IMR-90 (cell line): ENCODE measurements around the gene IPO13. TPM values are rescaled to one million over a fixed set of nuclear protein-coding genes. Genes with fewer than 3 reads are reported as not detected.

Source experiments
- ATAC-seq: fragments of 200-7000 bp; cut with Tn5 transposase; 2 replicates; pipeline ENCODE4 v1.9.1; 2020; ENCODE audit warnings: low read depth, mild to moderate bottlenecking, moderate library complexity
- BruUV-seq: library from RNA; stranded (reverse); fragments of 400-500 nt; replicated peaks from 2 replicates; lab custom pipeline; 2021; lab: Mats Ljungman, UMichigan
- CTCF ChIA-PET: fragments of 300-600 bp; formaldehyde crosslinking; extraction: SDS; loops from one replicate; lab custom pipeline; 2021; ENCODE audit warnings: antibody characterized with exemption; lab: Yijun Ruan, JAX
- POLR2A ChIA-PET: fragments of 300-600 bp; sonication (Branson Sonifier 250); formaldehyde crosslinking; loops from one replicate; lab custom pipeline; 2022; ENCODE audit warnings: antibody characterized with exemption; ENCODE audit not compliant: unreplicated experiment; lab: Charles Lee
- DNase-seq: peaks from one replicate; pipeline ENCODE4 v3.0.0; 2013
- H2AFZ ChIP-seq: replicated peaks from 2 replicates; pipeline ENCODE3; 2013; ENCODE audit warnings: low read length, mild to moderate bottlenecking; ENCODE audit not compliant: poor library complexity
- H2AK5ac ChIP-seq: 2 replicates; pipeline ENCODE4 v1.6.1; 2013; ENCODE audit warnings: low read depth, low read length, inconsistent platforms
- H2AK9ac ChIP-seq: replicated peaks from 2 replicates; pipeline ENCODE3; 2013; ENCODE audit warnings: mild to moderate bottlenecking, low read depth, low read length, moderate library complexity; ENCODE audit not compliant: poor library complexity
- H2BK120ac ChIP-seq: 2 replicates; pipeline ENCODE4 v1.6.1; 2013; ENCODE audit warnings: low read depth, low read length, inconsistent platforms
- H2BK15ac ChIP-seq: 3 replicates; pipeline ENCODE4 v1.6.1; 2013; ENCODE audit warnings: low read depth, low read length, inconsistent platforms
- H2BK20ac ChIP-seq: 2 replicates; pipeline ENCODE4 v1.6.1; 2013; ENCODE audit warnings: low read depth, mild to moderate bottlenecking, inconsistent platforms, low read length, moderate library complexity
- H2BK5ac ChIP-seq: 2 replicates; pipeline ENCODE4 v1.6.1; 2013; ENCODE audit warnings: mild to moderate bottlenecking, low read depth, low read length, inconsistent platforms; ENCODE audit not compliant: poor library complexity, severe bottlenecking
- H3K14ac ChIP-seq: replicated peaks from 2 replicates; pipeline ENCODE4 v1.6.1; 2013; ENCODE audit warnings: low read depth, low read length, inconsistent platforms
- H3K18ac ChIP-seq: 2 replicates; pipeline ENCODE4 v1.6.1; 2013; ENCODE audit warnings: low read depth, low read length, control low read depth
- H3K23ac ChIP-seq: 2 replicates; pipeline ENCODE4 v1.6.1; 2013; ENCODE audit warnings: low read depth, low read length, inconsistent platforms
- H3K27ac ChIP-seq: 2 replicates; pipeline ENCODE4 v1.5.1; 2013; ENCODE audit warnings: mild to moderate bottlenecking, control low read depth, low read length; ENCODE audit not compliant: insufficient read depth
- H3K27me3 ChIP-seq: 2 replicates; pipeline ENCODE4 v1.6.1; 2013; ENCODE audit warnings: low read length; ENCODE audit not compliant: control insufficient read depth, insufficient read depth
- H3K36me3 ChIP-seq: 2 replicates; pipeline ENCODE4 v1.6.1; 2013; ENCODE audit warnings: low read length, mixed read lengths; ENCODE audit not compliant: control insufficient read depth, insufficient read depth
- H3K4ac ChIP-seq: 2 replicates; pipeline ENCODE4 v1.6.1; 2013; ENCODE audit warnings: low read depth, low read length, inconsistent platforms
- H3K4me1 ChIP-seq: 2 replicates; pipeline ENCODE4 v1.6.1; 2013; ENCODE audit warnings: low read length, mixed read lengths; ENCODE audit not compliant: control insufficient read depth, insufficient read depth
- H3K4me2 ChIP-seq: 2 replicates; pipeline ENCODE4 v1.6.1; 2013; ENCODE audit warnings: low read depth, mild to moderate bottlenecking, control low read depth, low read length, moderate library complexity
- H3K4me3 ChIP-seq: 2 replicates; pipeline ENCODE4 v1.5.1; 2013; ENCODE audit warnings: low read depth, mild to moderate bottlenecking, control low read depth, low read length, moderate library complexity; ENCODE audit not compliant: insufficient read depth
- H3K56ac ChIP-seq: 2 replicates; pipeline ENCODE4 v1.6.1; 2013; ENCODE audit warnings: low read length, inconsistent platforms; ENCODE audit not compliant: insufficient read depth; ENCODE audit errors: extremely low read depth
- H3K79me1 ChIP-seq, 2 experiments: 2 replicates each; pipeline ENCODE4 v1.6.1; 2013; ENCODE audit warnings: low read length in 2 of 2, inconsistent platforms in 1 of 2, low read depth in 1 of 2
- H3K9ac ChIP-seq: 2 replicates; pipeline ENCODE4 v1.6.1; 2013; ENCODE audit warnings: low read depth, low read length, control low read depth
- H3K9me1 ChIP-seq: 2 replicates; pipeline ENCODE4 v1.6.1; 2013; ENCODE audit warnings: low read length, inconsistent platforms; ENCODE audit not compliant: insufficient read depth
- H3K9me3 ChIP-seq: 2 replicates; pipeline ENCODE4 v1.6.1; 2013; ENCODE audit warnings: low read length; ENCODE audit not compliant: control insufficient read depth, insufficient read depth
- H4K20me1 ChIP-seq: 2 replicates; pipeline ENCODE4 v1.6.1; 2013; ENCODE audit warnings: low read length, inconsistent platforms; ENCODE audit not compliant: insufficient read depth
- H4K5ac ChIP-seq: 2 replicates; pipeline ENCODE4 v1.6.1; 2013; ENCODE audit warnings: mild to moderate bottlenecking, low read depth, low read length, control low read depth
- H4K8ac ChIP-seq, 2 experiments: 2 replicates each; pipeline ENCODE4 v1.6.1; 2013; ENCODE audit warnings: low read depth in 2 of 2, low read length in 2 of 2, control low read depth in 1 of 2, inconsistent platforms in 1 of 2
- H4K91ac ChIP-seq: 2 replicates; pipeline ENCODE4 v1.6.1; 2013; ENCODE audit warnings: low read depth, low read length, inconsistent platforms; ENCODE audit not compliant: insufficient read depth
- BHLHE40 ChIP-seq: fragments of 150-350 bp; IDR thresholded peaks from 2 replicates; pipeline ENCODE4 v1.6.1; 2016; ENCODE audit warnings: mild to moderate bottlenecking, low read depth, low read length
- FOS ChIP-seq: fragments of 150-350 bp; IDR thresholded peaks from 2 replicates; pipeline ENCODE4 v1.6.1; 2016; ENCODE audit warnings: low read depth, low read length
- MAZ ChIP-seq: IDR thresholded peaks from 2 replicates; pipeline ENCODE4 v1.6.1; 2012; ENCODE audit warnings: low read depth, mild to moderate bottlenecking, low read length, improper control_type of control experiment, moderate library complexity, borderline replicate concordance
- MXI1 ChIP-seq: IDR thresholded peaks from 2 replicates; pipeline ENCODE4 v1.6.1; 2012; ENCODE audit warnings: low read depth, mild to moderate bottlenecking, low read length, moderate library complexity, borderline replicate concordance
- NFE2L2 ChIP-seq: fragments of 150-350 bp; IDR thresholded peaks from 2 replicates; pipeline ENCODE4 v1.6.1; 2016; ENCODE audit warnings: low read depth, mild to moderate bottlenecking, low read length
- RCOR1 ChIP-seq: IDR thresholded peaks from 2 replicates; pipeline ENCODE4 v1.6.1; 2012; ENCODE audit warnings: mild to moderate bottlenecking, low read length, improper control_type of control experiment; ENCODE audit not compliant: insufficient replicate concordance
- RFX5 ChIP-seq: IDR thresholded peaks from 2 replicates; pipeline ENCODE4 v1.8.0; 2012; ENCODE audit warnings: low read depth, mild to moderate bottlenecking, low read length, moderate library complexity
- SMC3 ChIP-seq: fragments of 150-350 bp; IDR thresholded peaks from 2 replicates; pipeline ENCODE4 v1.6.1; 2016; ENCODE audit warnings: low read depth, mild to moderate bottlenecking, antibody characterized with exemption, low read length, moderate library complexity
- WGBS, 2 experiments: methylation state at CpG; one replicate each; pipeline versions ENCODE4 v1.1.5 to v1.1.7; 2013; ENCODE audit warnings: missing lambda C conversion rate in 2 of 2; ENCODE audit not compliant: insufficient read length in 1 of 2; ENCODE audit errors: extremely low coverage in 2 of 2; 5-methylcytosine and 5-hydroxymethylcytosine counted together
- dilution Hi-C: fragments of 300-500 bp; cut with HindIII; formaldehyde crosslinking; loops from one replicate; pipeline ENCODE4 v1.14.3; 2018; ENCODE audit warnings: low sequenced_read_pairs; ENCODE audit not compliant: unreplicated experiment
- in situ Hi-C: fragments of 300-500 bp; cut with MboI; formaldehyde crosslinking; loops from 3 replicates; pipeline ENCODE4 v1.14.3; 2019; ENCODE audit warnings: low sequenced_read_pairs, inconsistent platforms, mixed read lengths
- intact Hi-C: fragments of 100-400 bp; cut with micrococcal nuclease; formaldehyde crosslinking; loops from 2 replicates; pipeline ENCODE4 v1.10.0; 2022
- polyA plus RNA-seq, 3 experiments: library from polyadenylated mRNA; depleted of rRNA; stranded (reverse); fragments of >200 nt; gene quantifications; 2 replicates each; pipeline ENCODE4 v1.2.3, GENCODE V29; 2012; ENCODE audit warnings: low replicate concordance in 1 of 3
- total RNA-seq: library from RNA; depleted of rRNA; stranded (reverse); fragments of >200 nt; gene quantifications from 2 replicates; pipeline ENCODE4 v1.2.3, GENCODE V29; 2012
- TF ChIP-seq, protein P1 (sequence below): fragments of 150-350 bp; IDR thresholded peaks from 2 replicates; pipeline ENCODE4 v1.6.1; 2017; ENCODE audit warnings: mild to moderate bottlenecking, antibody characterized with exemption, low read length, low read depth

Gene IPO13
- total and polyA plus RNA-seq, 2 of the 4 experiments (the other 2 are of a cell fraction), result 15.2 to 18.7 TPM

DNA sequence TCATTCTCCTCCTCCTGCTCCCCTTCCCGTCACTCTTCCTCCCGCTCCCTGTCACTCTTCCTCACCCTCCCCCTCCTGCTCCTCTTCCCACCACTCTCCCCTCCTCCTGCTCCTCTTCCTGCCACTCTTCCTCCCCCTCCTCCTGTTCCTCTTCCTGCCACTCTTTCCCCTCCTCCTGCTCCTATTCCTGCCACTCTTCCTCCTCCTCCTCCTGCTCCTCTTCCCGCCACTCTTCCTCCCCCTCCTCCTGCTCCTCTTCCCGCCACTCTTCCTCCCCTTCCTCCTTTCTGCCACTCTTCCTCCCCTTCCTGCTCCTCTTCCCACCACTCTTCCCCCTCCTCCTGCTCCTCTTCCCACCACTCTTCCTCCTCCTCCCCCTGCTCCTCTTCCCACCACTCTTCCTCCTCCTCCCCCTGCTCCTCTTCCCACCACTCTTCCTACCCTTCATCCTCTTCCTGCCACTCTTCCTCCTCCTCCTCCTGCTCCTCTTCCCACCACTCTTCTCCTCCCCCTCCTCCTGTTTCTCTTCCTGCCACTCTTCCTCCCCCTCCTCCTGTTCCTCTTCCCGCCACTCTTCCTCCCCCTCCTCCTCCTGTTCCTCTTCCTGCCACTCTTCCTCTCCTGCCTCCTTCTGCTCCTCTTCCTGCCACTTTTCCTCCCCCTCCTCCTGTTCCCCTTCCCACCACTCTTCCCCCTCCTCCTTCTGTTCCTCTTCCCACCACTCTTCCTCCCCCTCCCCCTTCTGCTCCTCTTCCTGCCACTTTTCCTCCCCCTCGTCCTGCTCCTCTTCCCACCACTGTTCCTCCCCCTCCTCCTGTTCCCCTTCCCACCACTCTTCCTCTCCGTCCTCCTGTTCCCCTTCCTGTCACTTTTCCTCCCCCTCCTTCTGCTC, 41.8 kb upstream of the IPO13 start:
- H3K36me3 ChIP-seq, result peaks cover 9% of the 10 kb centered on the region
- H2AK9ac ChIP-seq, result no peak overlapping the region
- 68% methylated on average over 5 of the region's 7 CpGs; no CpG with 5 or more reads in 1 of the 2 experiments for WGBS, 2 experiments
- ChIA-PET POLR2A (no interaction called here), CTCF (no interaction called here)
- H3K9ac ChIP-seq, result no peak overlapping the region
- no peak overlapping the region for H2AK5ac ChIP-seq
- H3K4me2 ChIP-seq, result no peak overlapping the region
- peaks cover 2% of the 10 kb centered on the region; the same call in 1 of the 2 replicates for H3K9me1 ChIP-seq
- H4K8ac ChIP-seq, result no peak overlapping the region
- TF ChIP-seq FOS (no peak), MAZ (no peak), MXI1 (no peak), BHLHE40 (no peak), NFE2L2 (no peak), SMC3 (no peak), RFX5 (no peak), RCOR1 (no peak)
- TF ChIP-seq, protein P1, sequence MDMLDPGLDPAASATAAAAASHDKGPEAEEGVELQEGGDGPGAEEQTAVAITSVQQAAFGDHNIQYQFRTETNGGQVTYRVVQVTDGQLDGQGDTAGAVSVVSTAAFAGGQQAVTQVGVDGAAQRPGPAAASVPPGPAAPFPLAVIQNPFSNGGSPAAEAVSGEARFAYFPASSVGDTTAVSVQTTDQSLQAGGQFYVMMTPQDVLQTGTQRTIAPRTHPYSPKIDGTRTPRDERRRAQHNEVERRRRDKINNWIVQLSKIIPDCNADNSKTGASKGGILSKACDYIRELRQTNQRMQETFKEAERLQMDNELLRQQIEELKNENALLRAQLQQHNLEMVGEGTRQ, result no peak
- no peak overlapping the region for H2BK5ac ChIP-seq
- no peak overlapping the region for H2AFZ ChIP-seq
- no peak overlapping the region for H3K4me3 ChIP-seq
- no peaks in the 10 kb centered on the region for H4K20me1 ChIP-seq
- H3K27ac ChIP-seq, result no peak overlapping the region
- DNase-seq (no peak), ATAC-seq (no peak)
- no peak overlapping the region for H2BK20ac ChIP-seq
- no peak overlapping the region for H2BK120ac ChIP-seq
- H3K27me3 ChIP-seq, result no peaks in the 10 kb centered on the region
- no peak overlapping the region for H3K18ac ChIP-seq
- no peak overlapping the region for H3K14ac ChIP-seq
- intact Hi-C loops (no loop called here), in situ Hi-C loops (no loop called here), dilution Hi-C loops (no loop called here)
- no peak overlapping the region for H2BK15ac ChIP-seq
- H3K56ac ChIP-seq, result no peak overlapping the region
- H3K4me1 ChIP-seq, result no peaks in the 10 kb centered on the region
- H3K9me3 ChIP-seq, result no peaks in the 10 kb centered on the region
- no TSS peak for BruUV-seq
- H4K91ac ChIP-seq, result no peak overlapping the region
- no peaks in the 10 kb centered on the region for H3K79me1 ChIP-seq
- no peak overlapping the region for H4K5ac ChIP-seq
- no peak overlapping the region for H3K4ac ChIP-seq
- H3K23ac ChIP-seq, result no peak overlapping the region
